Inferior parietal cortex (tissue), 1 donor: Measurements from ENCODE around the gene GPS2.
A peak's percentile ranks its signal among the peaks of the same experiment; 100 is the strongest.

ENCODE experiments used
- DNase-seq: peaks from one replicate; pipeline ENCODE4 v3.0.0-alpha.2; 2016; ENCODE audit errors: extremely low spot score

The GPS2 gene

GRCh38 chr17:7317161-7317803, 2.1 kb upstream of the GPS2 start:
- no peak for DNase-seq

GRCh38 chr17:7315570-7316235, 543 bp upstream of the GPS2 start:
- DNase-seq = no peak

- DNase-seq = no peak
Measured at GRCh38 chr17:7313890-7314718, 1.1 kb downstream of the GPS2 start.

GRCh38 chr17:7313088-7313889, 1.9 kb downstream of the GPS2 start:
- DNase-seq = no peak

GRCh38 chr17:7312432-7313087, 2.6 kb downstream of the GPS2 start:
- no peak for DNase-seq

- DNase-seq = no peak
Measured at GRCh38 chr17:7311110-7311705, 4.0 kb downstream of the GPS2 start.

- no peak for DNase-seq
Measured at GRCh38 chr17:7309628-7310027, 5.5 kb downstream of the GPS2 start.

GRCh38 chr17:7308625-7309433, 6.3 kb downstream of the GPS2 start:
- DNase-seq = peak; percentile 36

- no peak for DNase-seq
Measured at GRCh38 chr17:7307686-7308624, 7.2 kb downstream of the GPS2 start.

GRCh38 chr17:7306911-7307685, 8.1 kb downstream of the GPS2 start, which contains the start of gene EIF5A:
EIF5A (plus strand) TSS chr17:7307628; CDS start chr17:7309636, 2,008 bp downstream.
- peak; percentile 99 for DNase-seq

GRCh38 chr17:7304179-7304578, 11.0 kb downstream of the GPS2 start:
- no peak for DNase-seq

GRCh38 chr17:7296189-7296861, 18.8 kb downstream of the GPS2 start:
- peak; percentile 77 for DNase-seq

- no peak for DNase-seq
Measured at GRCh38 chr17:7295230-7296180, 19.7 kb downstream of the GPS2 start.

- no peak for DNase-seq
Measured at GRCh38 chr17:7294614-7295153, 20.5 kb downstream of the GPS2 start, which contains the start of gene YBX2. YBX2 (minus strand) TSS chr17:7294639; CDS start chr17:7294500, 139 bp downstream.

- DNase-seq = no peak
Measured at GRCh38 chr17:7293816-7294613, 21.1 kb downstream of the GPS2 start.
